ENCODE measurements around the gene YAF2.

GRCh38 chr12:42238240-42239140, at the start of gene YAF2:
- TF ChIP-seq EZH2 (IDR thresholded peaks at IDR 0.05; ENCODE audit: borderline replicate concordance, insufficient read depth, low read depth, low read length, poor library complexity, severe bottlenecking) (no peak), CTCF (IDR thresholded peaks at IDR 0.05) (no peak)
